Measurements from ENCODE around the gene ABCA2.
"Not testable (repeated sequence)": the region's sequence is repeated elsewhere in the genome, so short reads cannot be mapped to it uniquely, and the experiment has no call there.

Gene ABCA2

DNA sequence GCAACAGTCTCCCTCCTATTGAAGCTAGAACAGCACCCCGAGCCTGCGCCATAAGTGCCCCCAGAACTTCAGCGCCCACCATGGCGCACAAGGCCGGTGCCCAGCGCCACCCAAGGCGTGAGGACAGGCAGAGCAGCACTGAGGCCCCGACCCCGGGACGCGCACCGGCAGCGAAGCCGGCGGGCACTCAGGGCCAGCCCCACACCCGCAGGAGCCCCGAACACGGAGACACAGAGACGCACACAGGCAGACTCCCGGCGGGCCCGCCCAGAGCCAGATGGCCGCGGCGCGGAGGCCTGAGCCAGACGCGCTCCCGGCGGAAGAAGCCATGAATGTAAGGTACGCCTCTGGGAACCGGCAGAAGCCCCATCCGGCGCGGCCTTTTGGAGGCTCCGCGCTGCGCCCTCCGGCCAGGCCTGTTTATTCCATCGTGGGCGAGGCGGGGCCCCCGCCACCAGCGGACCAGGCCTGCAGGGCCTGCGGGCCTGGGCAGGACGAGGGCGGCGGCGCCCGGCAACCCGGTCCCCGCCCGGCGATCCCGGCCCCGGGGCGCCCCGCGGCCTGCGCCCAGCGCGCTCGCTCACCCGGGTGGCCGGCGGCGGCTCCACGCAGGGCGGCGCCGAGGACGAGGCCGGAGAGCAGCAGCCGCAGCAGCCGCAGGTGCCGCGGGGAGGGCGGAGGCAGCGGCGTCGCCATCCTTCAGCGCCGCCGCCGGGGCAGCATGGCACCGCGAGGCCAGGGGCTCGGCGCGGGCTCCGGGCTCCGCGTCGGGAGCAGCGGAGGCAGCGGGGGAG, 17.5 kb upstream of the ABCA2 start:
- DNase-seq (ENCODE audit: low read depth in 2 of 2), result no peak

DNA sequence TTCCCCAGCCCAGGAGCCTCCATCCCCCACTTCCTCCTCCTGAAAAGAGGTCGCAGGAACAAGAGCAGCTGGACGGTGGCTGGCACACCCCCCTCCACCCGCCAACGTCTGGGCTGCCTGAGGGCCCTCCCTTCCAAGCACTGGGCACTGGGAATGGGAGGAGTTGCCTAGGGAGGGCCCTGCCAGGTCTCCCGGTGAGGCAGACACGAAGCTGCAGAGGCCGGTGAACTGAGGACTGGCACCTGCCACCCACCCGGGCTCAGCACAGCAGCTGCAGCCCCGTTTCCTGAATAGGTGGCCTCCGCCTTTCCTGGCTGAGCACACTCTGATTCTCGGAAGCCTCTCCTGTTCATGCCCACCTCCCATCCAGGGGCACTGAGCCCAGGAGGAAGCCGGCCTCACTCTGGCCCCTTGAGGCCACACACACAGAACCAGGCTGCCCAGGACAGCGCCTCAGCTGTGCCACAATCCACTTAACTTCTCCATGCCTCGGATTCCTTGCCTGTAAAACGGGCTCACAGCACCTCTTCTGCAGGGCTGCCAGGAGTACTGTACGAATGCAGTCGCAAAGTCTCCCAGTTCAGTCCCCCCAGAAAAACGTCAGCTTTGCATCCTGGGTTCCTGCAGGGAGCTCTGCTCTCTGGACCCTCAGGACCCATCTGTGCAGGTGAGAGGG, 16.6 kb upstream of the ABCA2 start:
- no peak for DNase-seq (ENCODE audit: low read depth in 2 of 2)

- DNase-seq (ENCODE audit: low read depth in 2 of 2), result no peak
Measured at GRCh38 chr9:137044037-137044436, 16.0 kb upstream of the ABCA2 start.

- DNase-seq (ENCODE audit: low read depth in 2 of 2), result no peak
Measured at GRCh38 chr9:137042751-137043727, 15.0 kb upstream of the ABCA2 start.

DNA sequence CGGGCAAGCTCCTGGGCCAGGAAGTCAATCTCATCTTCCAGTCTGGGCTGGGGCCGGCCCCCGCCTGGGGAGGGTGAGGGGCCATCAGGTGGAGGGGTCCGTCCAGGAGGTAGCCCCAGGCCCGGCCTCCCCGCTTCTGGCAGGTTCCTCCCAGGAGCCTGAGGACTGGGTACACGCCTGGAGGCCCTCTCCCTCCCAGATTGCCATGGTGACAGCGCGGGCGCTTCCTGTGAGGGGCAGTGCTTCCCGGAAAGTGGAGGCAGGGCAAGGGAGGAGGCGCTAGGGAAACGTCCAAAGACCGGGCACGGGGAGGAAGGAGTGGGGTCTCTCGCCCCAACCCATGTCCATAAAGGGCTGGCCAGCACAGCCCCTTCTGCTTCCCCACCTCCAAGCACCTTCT, 13.1 kb upstream of the ABCA2 start:
- no peak for DNase-seq (ENCODE audit: low read depth in 2 of 2)

DNA sequence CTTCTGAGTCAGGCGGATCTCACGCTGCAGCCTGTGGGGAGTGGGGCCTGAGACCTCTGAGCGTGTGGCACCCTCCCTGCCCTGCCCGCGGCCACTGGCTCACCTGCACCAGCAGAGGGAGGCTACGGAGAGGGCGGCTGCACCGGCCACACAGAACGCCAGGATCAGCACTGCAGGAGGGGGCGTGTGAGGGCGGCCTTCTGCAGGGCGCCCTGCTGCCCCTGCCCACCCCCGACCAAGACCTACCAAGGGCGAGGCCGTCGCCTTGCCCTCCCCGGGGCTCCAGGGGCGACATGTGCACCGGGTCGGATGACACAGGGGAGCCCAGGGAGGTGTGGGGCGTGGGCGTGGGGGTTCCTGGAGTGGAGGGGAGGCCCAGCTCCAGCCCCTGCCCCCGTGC, 12.5 kb upstream of the ABCA2 start:
- DNase-seq (ENCODE audit: low read depth in 2 of 2), result no peak

GRCh38 chr9:137039611-137040366, 11.8 kb upstream of the ABCA2 start:
- no peak for DNase-seq (ENCODE audit: low read depth in 2 of 2)

DNA sequence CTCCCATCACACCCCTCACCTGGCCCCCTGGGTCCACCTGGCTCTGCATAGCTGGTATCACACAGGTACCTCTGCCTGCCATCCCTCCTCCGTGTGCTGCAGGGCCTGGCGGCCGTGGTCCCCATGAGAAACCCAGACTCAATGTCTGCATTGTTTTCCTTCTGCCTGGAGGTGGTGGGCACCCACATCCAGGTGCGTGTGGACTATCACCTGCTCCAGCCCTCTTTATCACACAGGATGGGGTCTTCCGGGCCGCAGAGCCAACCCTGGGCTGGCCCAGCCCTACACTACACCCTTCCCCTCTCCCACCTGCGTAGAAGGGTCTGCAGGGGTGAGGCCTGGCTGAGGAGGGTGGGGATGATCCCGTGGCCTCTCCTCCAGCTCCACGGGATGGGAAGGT, 10.9 kb upstream of the ABCA2 start:
- DNase-seq (ENCODE audit: low read depth in 2 of 2), result no peak

DNA sequence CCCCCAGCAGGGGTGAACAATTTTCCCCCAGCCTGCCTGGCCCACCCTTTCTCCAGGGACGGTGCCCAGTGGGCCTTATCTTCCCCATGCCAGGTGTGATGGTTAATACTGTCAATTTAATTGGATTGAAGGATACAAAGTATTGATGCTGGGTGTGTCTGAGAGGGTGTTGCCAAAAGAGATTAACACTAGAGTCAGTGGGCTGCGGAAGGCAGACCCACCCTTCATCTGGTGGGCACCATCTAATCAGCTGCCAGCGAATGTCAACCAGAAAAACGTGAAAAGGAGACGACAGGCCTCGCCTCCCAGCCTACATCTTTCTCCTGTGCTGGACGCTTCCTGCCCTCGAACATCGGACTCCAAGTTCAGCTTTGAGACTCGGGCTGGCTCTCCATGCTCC, 9.4 kb upstream of the ABCA2 start:
- no peak for DNase-seq (ENCODE audit: low read depth in 2 of 2)

GRCh38 chr9:137037035-137037434, 9.0 kb upstream of the ABCA2 start:
- no peak for DNase-seq (ENCODE audit: low read depth in 2 of 2)

GRCh38 chr9:137035937-137036336, 7.9 kb upstream of the ABCA2 start:
- no peak for DNase-seq (ENCODE audit: low read depth in 2 of 2)

- no peak for DNase-seq (ENCODE audit: low read depth in 2 of 2)
Measured at GRCh38 chr9:137035507-137035834, 7.4 kb upstream of the ABCA2 start.

DNA sequence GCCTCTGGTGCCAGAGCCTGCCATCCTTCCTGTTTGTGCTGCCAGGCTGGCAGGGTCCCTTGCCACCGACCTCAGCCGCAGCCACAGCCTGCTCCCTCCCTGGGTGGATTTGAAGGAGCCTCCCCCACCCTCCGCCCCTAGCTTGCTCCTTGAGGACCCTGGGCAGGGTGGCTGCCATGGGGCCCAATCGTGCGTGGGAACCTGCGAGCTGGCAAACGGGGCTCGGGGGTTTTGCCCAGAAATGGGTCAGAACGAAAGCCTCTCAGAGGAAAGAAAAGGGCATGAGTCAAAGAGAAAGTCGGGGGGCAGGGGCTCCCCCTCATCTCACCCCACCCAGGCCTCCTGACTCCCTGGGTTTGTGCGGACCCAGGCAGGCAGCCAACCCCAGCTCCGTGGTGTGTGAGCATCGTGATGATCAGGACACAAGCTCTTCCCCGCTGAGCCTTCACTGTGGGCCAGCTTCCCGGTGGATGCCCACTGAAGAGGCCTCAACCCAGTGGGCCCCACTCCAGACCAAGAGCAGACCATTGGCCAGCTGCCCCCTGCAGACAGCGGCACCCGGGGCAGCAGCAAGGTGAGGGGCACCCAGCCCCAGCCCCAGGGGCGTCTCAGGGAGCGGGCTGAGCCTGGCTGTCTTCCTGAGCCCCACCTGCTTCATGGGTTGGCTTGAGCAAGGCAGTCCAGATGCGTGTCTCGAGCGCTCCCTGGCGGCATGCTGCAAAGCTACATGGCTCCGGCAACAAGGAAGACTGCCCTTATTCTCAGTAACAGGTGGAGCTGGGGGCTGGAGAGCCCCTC, 6.9 kb upstream of the ABCA2 start:
- DNase-seq (ENCODE audit: low read depth in 2 of 2), result peak; percentile 84 to 85

GRCh38 chr9:137034039-137034708, 6.1 kb upstream of the ABCA2 start:
- DNase-seq (ENCODE audit: low read depth in 2 of 2), result no peak

DNA sequence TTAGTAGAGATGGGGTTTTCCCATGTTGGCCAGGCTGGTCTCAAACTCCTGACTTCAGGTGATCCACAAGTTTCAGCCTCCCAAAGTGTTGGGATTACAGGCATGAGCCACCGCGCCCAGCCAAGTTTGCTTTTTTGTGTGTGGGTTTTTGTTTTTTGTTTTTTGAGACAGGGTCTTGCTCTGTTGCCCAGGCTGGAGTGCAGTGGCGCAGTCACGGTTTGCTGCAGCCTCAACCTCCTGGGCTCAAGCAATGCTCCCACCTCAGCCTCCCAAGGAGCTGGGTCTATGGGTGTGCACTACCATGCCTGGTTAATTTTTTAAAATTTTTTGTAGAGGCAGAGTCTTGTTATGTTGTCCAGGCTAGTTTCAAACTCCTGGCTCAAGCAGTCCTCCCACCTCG, 5.4 kb upstream of the ABCA2 start:
- DNase-seq (ENCODE audit: low read depth in 2 of 2), result not testable (repeated sequence)

GRCh38 chr9:137032858-137033257, 4.8 kb upstream of the ABCA2 start:
- no peak for DNase-seq (ENCODE audit: low read depth in 2 of 2)

GRCh38 chr9:137031904-137032640, 4.0 kb upstream of the ABCA2 start, which contains the start of gene FUT7:
TSS of gene FUT7 (minus strand) at chr9:137032088. CDS start at chr9:137031991, 97 bp downstream.
- DNase-seq (ENCODE audit: low read depth in 2 of 2), result no peak

GRCh38 chr9:137030538-137031527, 2.8 kb upstream of the ABCA2 start:
- DNase-seq (ENCODE audit: low read depth in 2 of 2), result peak in 1 of 2 donors; percentile 23

Measured in stimulated activated CD4-positive, alpha-beta T cell treated with anti-CD3 and anti-CD28 coated beads, Interleukin-1b, Interleukin-23, amount 100 ng/mL, for 4 hours (primary cell).